ENCODE data around the gene ST6GAL1.
"Not testable (repeated sequence)": the region's sequence is repeated elsewhere in the genome, so short reads cannot be mapped to it uniquely, and the experiment has no call there.

ST6GAL1 gene

GRCh38 chr3:186930143-186930640 lies at the start of gene ST6GAL1:
TSS of gene ST6GAL1 (plus strand) at chr3:186930526. CDS start at chr3:187042704, 112,178 bp downstream.
- DNase-seq (ENCODE audit: extremely low read depth in 1 of 2, low read depth in 1 of 2): peak; percentile 45 to 72

GRCh38 chr3:186882150-186882524 lies 48.2 kb upstream of the ST6GAL1 start:
- DNase-seq (ENCODE audit: extremely low read depth in 1 of 2, low read depth in 1 of 2): no peak

GRCh38 chr3:186882881-186883685 lies 47.2 kb upstream of the ST6GAL1 start:
- DNase-seq (ENCODE audit: extremely low read depth in 1 of 2, low read depth in 1 of 2): peak; percentile 21 to 57

GRCh38 chr3:186883686-186884058 lies 46.7 kb upstream of the ST6GAL1 start:
- no peak for DNase-seq (ENCODE audit: extremely low read depth in 1 of 2, low read depth in 1 of 2)

- not testable (repeated sequence) for DNase-seq (ENCODE audit: extremely low read depth in 1 of 2, low read depth in 1 of 2)
Observed at GRCh38 chr3:186884868-186885267, 45.5 kb upstream of the ST6GAL1 start.

GRCh38 chr3:186886202-186886981 lies 43.9 kb upstream of the ST6GAL1 start:
- no peak for DNase-seq (ENCODE audit: extremely low read depth in 1 of 2, low read depth in 1 of 2)

GRCh38 chr3:186887507-186887938 lies 42.8 kb upstream of the ST6GAL1 start:
- DNase-seq (ENCODE audit: extremely low read depth in 1 of 2, low read depth in 1 of 2): not testable (repeated sequence)

- DNase-seq (ENCODE audit: extremely low read depth in 1 of 2, low read depth in 1 of 2): no peak
Observed at GRCh38 chr3:186888569-186888968, 41.8 kb upstream of the ST6GAL1 start.

- not testable (repeated sequence) for DNase-seq (ENCODE audit: extremely low read depth in 1 of 2, low read depth in 1 of 2)
Observed at GRCh38 chr3:186889698-186890097, 40.6 kb upstream of the ST6GAL1 start.

- DNase-seq (ENCODE audit: extremely low read depth in 1 of 2, low read depth in 1 of 2): no peak
Observed at GRCh38 chr3:186890911-186891310, 39.4 kb upstream of the ST6GAL1 start.

GRCh38 chr3:186893071-186893470 lies 37.3 kb upstream of the ST6GAL1 start:
- not testable (repeated sequence) for DNase-seq (ENCODE audit: extremely low read depth in 1 of 2, low read depth in 1 of 2)

- DNase-seq (ENCODE audit: extremely low read depth in 1 of 2, low read depth in 1 of 2): no peak
Observed at GRCh38 chr3:186895406-186895805, 34.9 kb upstream of the ST6GAL1 start.

- DNase-seq (ENCODE audit: extremely low read depth in 1 of 2, low read depth in 1 of 2): no peak
Observed at GRCh38 chr3:186896006-186896405, 34.3 kb upstream of the ST6GAL1 start.

- no peak for DNase-seq (ENCODE audit: extremely low read depth in 1 of 2, low read depth in 1 of 2)
Observed at GRCh38 chr3:186896875-186897274, 33.5 kb upstream of the ST6GAL1 start.

GRCh38 chr3:186901135-186901734 lies 29.1 kb upstream of the ST6GAL1 start:
- no peak for DNase-seq (ENCODE audit: extremely low read depth in 1 of 2, low read depth in 1 of 2)

- DNase-seq (ENCODE audit: extremely low read depth in 1 of 2, low read depth in 1 of 2): no peak
Observed at GRCh38 chr3:186902154-186902553, 28.2 kb upstream of the ST6GAL1 start.

- no peak for DNase-seq (ENCODE audit: extremely low read depth in 1 of 2, low read depth in 1 of 2)
Observed at GRCh38 chr3:186902713-186903112, 27.6 kb upstream of the ST6GAL1 start.

GRCh38 chr3:186903676-186904075 lies 26.6 kb upstream of the ST6GAL1 start:
- DNase-seq (ENCODE audit: extremely low read depth in 1 of 2, low read depth in 1 of 2): not testable (repeated sequence)

GRCh38 chr3:186907075-186907474 lies 23.3 kb upstream of the ST6GAL1 start:
- not testable (repeated sequence) for DNase-seq (ENCODE audit: extremely low read depth in 1 of 2, low read depth in 1 of 2)

GRCh38 chr3:186909078-186909853 lies 21.1 kb upstream of the ST6GAL1 start:
- peak; percentile 47 to 73 for DNase-seq (ENCODE audit: extremely low read depth in 1 of 2, low read depth in 1 of 2)

Data from stimulated activated CD8-positive, alpha-beta memory T cell treated with anti-CD3 and anti-CD28 coated beads, Interleukin-7, amount 100 ng/mL, for 48 hours (primary cell).